IMR-90 (cell line): ENCODE results near the gene ADCK1.

Experiments
- MAFK ChIP-seq: IDR thresholded peaks from 2 replicates; pipeline ENCODE4 v1.6.1; 2012; ENCODE audit warnings: low read depth, low read length, improper control_type of control experiment
- POLR2A ChIP-seq: IDR thresholded peaks from 2 replicates; pipeline ENCODE4 v1.6.1; 2012; ENCODE audit warnings: mild to moderate bottlenecking, low read depth, low read length
- RAD21 ChIP-seq: IDR thresholded peaks from 2 replicates; pipeline ENCODE4 v1.6.1; 2012; ENCODE audit warnings: low read length, improper control_type of control experiment
- TF ChIP-seq, protein P1 (sequence below): conservative IDR thresholded peaks from 2 replicates; pipeline ENCODE4 v1.5.1; 2012; ENCODE audit warnings: mild to moderate bottlenecking, low read depth, low read length, improper control_type of control experiment
- TF ChIP-seq, protein P2 (sequence below): fragments of 150-350 bp; IDR thresholded peaks from 2 replicates; pipeline ENCODE4 v1.6.1; 2016; ENCODE audit warnings: low read depth, mild to moderate bottlenecking, low read length, moderate library complexity, borderline replicate concordance

DNA sequence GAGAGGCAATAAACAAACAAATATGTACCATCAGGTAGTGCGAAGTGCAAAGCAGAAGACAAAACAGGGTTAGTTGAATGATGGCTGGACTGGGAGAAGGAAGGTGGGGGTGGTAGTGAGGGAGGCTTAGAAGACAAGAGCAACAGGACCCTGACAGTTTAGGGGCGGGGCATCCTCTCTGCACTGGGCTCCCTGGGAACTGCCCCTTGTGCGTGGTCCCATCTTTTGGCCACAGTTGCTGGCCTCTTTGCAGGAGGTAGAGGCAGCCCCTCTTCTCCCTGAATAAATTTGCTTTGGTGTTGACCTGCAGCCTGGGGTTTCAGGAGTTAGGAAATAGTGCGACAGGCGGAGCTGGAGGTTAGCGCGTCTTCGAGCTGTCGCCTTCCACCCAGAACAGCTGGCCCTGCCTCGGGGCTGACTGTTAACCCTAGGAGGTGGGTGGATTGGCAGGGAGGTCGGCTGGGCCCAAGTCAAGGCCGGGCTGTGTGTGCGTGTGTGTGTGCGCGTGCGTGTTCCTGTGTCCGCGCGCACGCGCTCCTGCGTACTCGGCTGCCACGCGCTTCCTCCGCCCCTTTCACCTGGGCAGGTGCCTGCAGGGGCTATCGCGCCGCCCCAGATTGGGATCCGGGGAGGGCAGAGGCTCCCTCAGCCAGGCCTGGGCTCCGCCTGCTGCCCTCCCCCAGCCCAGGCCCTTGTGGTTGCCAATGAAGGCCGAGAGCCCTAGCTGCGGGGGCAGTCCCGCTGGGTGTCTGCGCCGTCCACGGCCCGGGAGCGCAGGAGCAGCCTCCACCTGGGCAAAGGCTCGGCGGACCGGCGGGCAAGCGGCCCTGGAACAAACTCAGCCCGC, 180.8 kb downstream of the ADCK1 start:
- TF ChIP-seq POLR2A (no peak), MAFK (no peak), RAD21 (no peak)
- TF ChIP-seq, protein P1, sequence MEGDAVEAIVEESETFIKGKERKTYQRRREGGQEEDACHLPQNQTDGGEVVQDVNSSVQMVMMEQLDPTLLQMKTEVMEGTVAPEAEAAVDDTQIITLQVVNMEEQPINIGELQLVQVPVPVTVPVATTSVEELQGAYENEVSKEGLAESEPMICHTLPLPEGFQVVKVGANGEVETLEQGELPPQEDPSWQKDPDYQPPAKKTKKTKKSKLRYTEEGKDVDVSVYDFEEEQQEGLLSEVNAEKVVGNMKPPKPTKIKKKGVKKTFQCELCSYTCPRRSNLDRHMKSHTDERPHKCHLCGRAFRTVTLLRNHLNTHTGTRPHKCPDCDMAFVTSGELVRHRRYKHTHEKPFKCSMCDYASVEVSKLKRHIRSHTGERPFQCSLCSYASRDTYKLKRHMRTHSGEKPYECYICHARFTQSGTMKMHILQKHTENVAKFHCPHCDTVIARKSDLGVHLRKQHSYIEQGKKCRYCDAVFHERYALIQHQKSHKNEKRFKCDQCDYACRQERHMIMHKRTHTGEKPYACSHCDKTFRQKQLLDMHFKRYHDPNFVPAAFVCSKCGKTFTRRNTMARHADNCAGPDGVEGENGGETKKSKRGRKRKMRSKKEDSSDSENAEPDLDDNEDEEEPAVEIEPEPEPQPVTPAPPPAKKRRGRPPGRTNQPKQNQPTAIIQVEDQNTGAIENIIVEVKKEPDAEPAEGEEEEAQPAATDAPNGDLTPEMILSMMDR = no peak
- TF ChIP-seq, protein P2, sequence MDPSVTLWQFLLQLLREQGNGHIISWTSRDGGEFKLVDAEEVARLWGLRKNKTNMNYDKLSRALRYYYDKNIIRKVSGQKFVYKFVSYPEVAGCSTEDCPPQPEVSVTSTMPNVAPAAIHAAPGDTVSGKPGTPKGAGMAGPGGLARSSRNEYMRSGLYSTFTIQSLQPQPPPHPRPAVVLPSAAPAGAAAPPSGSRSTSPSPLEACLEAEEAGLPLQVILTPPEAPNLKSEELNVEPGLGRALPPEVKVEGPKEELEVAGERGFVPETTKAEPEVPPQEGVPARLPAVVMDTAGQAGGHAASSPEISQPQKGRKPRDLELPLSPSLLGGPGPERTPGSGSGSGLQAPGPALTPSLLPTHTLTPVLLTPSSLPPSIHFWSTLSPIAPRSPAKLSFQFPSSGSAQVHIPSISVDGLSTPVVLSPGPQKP = no peak
